ENCODE measurements around the gene RASAL3. TPM values are rescaled to one million over a fixed set of nuclear protein-coding genes. Genes with fewer than 3 reads are reported as not detected.

RASAL3 gene
- total and polyA plus RNA-seq, 2 of the 8 experiments (the other 6 are each of a cell fraction or from before 2014, with no cell fraction given): 0.19 to 0.63 TPM

DNA sequence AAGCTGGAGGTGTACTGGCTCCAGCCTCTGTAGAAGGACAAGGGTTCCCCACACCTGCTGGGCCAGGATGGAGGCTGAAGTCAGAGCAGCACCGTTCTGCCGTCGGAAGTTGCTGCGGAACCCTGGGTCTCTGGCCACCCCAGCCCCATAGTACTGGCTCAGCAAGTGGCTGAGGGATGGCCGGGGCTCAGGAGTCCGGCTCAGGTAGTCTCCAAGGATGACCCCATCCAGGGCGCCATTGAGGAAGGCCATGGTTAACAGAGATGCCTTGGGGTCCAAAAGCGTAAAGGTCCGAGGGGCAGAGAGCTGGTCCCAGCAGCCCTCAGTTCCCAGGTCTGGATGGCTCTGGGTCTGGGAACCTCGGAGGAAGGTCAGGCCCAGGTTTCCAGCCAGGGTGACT lies 11.3 kb upstream of the RASAL3 start:
- H3K23ac ChIP-seq (ENCODE audit: insufficient read length): no peak overlapping the region
- H3K4me1 ChIP-seq (replicated peaks in 1 of 4; ENCODE audit: control insufficient read depth in 3 of 4, insufficient read depth in 4 of 4, low read length in 3 of 4): no peaks in the 10 kb centered on the region
- no peak overlapping the region for H2BK5ac ChIP-seq (ENCODE audit: low read depth, low read length)
- no peaks in the 10 kb centered on the region for H4K20me1 ChIP-seq (replicated peaks in 1 of 2; ENCODE audit: control insufficient read depth in 1 of 2, insufficient read depth in 2 of 2, low read length in 2 of 2)
- H4K8ac ChIP-seq (ENCODE audit: extremely low read depth, insufficient read depth, low read length): no peak overlapping the region
- TF ChIP-seq SIX5 (IDR thresholded peaks at IDR 0.05; ENCODE audit: low read depth, low read length) (no peak), RBBP5 (IDR thresholded peaks at IDR 0.05; ENCODE audit: borderline replicate concordance, low read depth, low read length) (no peak), BCL11A (IDR thresholded peaks at IDR 0.05; ENCODE audit: low read depth in 2 of 2, low read length in 2 of 2) (no peak), TAF1 (IDR thresholded peaks at IDR 0.05; ENCODE audit: low read depth, low read length) (no peak), PHF8 (conservative IDR thresholded peaks at IDR 0.05; ENCODE audit: low read depth, low read length) (no peak), TEAD4 (IDR thresholded peaks at IDR 0.05; ENCODE audit: low read depth, low read length) (no peak), BACH1 (IDR thresholded peaks at IDR 0.05; ENCODE audit: low read length) (no peak), SAP30 (IDR thresholded peaks at IDR 0.05; ENCODE audit: insufficient read depth, insufficient replicate concordance, low read length) (no peak), E2F6 (IDR thresholded peaks at IDR 0.05) (no peak), GTF2F1 (IDR thresholded peaks at IDR 0.05; ENCODE audit: borderline replicate concordance, low read depth, low read length) (no peak), YY1 (IDR thresholded peaks at IDR 0.05; ENCODE audit: low read depth, low read length) (no peak), CBX5 (IDR thresholded peaks at IDR 0.05; ENCODE audit: low read depth, low read length) (no peak), TBP (IDR thresholded peaks at IDR 0.05; ENCODE audit: low read depth, low read length) (no peak), POLR2A (IDR thresholded peaks at IDR 0.05; ENCODE audit: control extremely low read depth in 1 of 2, low read depth in 2 of 2, low read length in 2 of 2) (no peak), KDM4A (IDR thresholded peaks at IDR 0.05; ENCODE audit: low read depth, low read length, severe bottlenecking) (no peak), CEBPB (IDR thresholded peaks at IDR 0.05; ENCODE audit: low read depth, low read length) (no peak)
- POLR2A ChIA-PET (ENCODE audit: partially characterized antibody): no interaction called here
- no peak overlapping the region for H2AK5ac ChIP-seq (ENCODE audit: low read depth, low read length)
- H3K4me2 ChIP-seq (ENCODE audit: insufficient read depth in 1 of 2, low read depth in 2 of 2, low read length in 2 of 2): no peak overlapping the region
- H2BK20ac ChIP-seq (ENCODE audit: low read length): no peak overlapping the region
- H2AFZ ChIP-seq (ENCODE audit: low read length): no peak overlapping the region
- no peaks in the 10 kb centered on the region for H3K23me2 ChIP-seq (ENCODE audit: low read depth, low read length)
- H3K4ac ChIP-seq (replicated peaks; ENCODE audit: insufficient read length, low read depth, low read length): no peak overlapping the region
- H2BK12ac ChIP-seq (ENCODE audit: low read depth, low read length): no peak overlapping the region
- no peak overlapping the region for H3K9ac ChIP-seq (replicated peaks in 1 of 4; ENCODE audit: extremely low read depth in 1 of 4, low read depth in 3 of 4, low read length in 3 of 4)
- H3K9me3 ChIP-seq (ENCODE audit: insufficient read depth in 2 of 2, low read depth in 1 of 2, low read length in 1 of 2): peaks cover 37 to 57% of the 10 kb centered on the region in 2 experiments; a peak in 3 of 4 replicates
- no peak overlapping the region for H2BK15ac ChIP-seq (ENCODE audit: low read length)
- H3K4me3 ChIP-seq (ENCODE audit: extremely low read depth in 1 of 4, insufficient read depth in 2 of 4, low read depth in 3 of 4, low read length in 4 of 4): no peak overlapping the region
- H3K18ac ChIP-seq (ENCODE audit: extremely low read depth, low read length): no peak overlapping the region
- 93% methylated on average over 6 of the region's 10 CpGs; no CpG with 5 or more reads in 1 of the 2 experiments for WGBS, 2 experiments (ENCODE audit: extremely low coverage in 1 of 2, insufficient coverage in 1 of 2, insufficient read length in 1 of 2, insufficient replicate concordance in 2 of 2, low coverage in 1 of 2, low lambda C conversion rate in 2 of 2, missing lambda C conversion rate in 1 of 2)
- H3K27me3 ChIP-seq (replicated peaks in 1 of 4; ENCODE audit: control insufficient read depth in 3 of 4, extremely low read depth in 1 of 4, insufficient read depth in 3 of 4, low read length in 3 of 4): peaks cover 0 to 2% (median under 1%) of the 10 kb centered on the region in 4 experiments; a peak in 3 of 7 replicates
- H3K14ac ChIP-seq (ENCODE audit: insufficient read length): no peak overlapping the region
- CTCF ChIA-PET (ENCODE audit: partially characterized antibody): no interaction called here
- no peaks in the 10 kb centered on the region for H3K79me1 ChIP-seq (ENCODE audit: low read depth, low read length)
- no peak overlapping the region for H2BK120ac ChIP-seq (replicated peaks; ENCODE audit: low read depth, low read length)
- H4K91ac ChIP-seq (replicated peaks; ENCODE audit: insufficient read length, low read length): no peak overlapping the region
- no peak overlapping the region for H3K27ac ChIP-seq (ENCODE audit: low read depth, low read length)
- no peak overlapping the region for H4K5ac ChIP-seq (ENCODE audit: insufficient read length, low read depth, low read length)
- no peaks in the 10 kb centered on the region for H3K36me3 ChIP-seq (ENCODE audit: control insufficient read depth in 2 of 4, insufficient read depth in 4 of 4, low read length in 3 of 4)
- no peak for DNase-seq (ENCODE audit: low read depth in 1 of 2, low spot score in 2 of 2)
- H3K56ac ChIP-seq (replicated peaks; ENCODE audit: insufficient read length, low read depth, low read length): no peak overlapping the region
- no peak for FAIRE-seq
- H3K79me2 ChIP-seq (ENCODE audit: control insufficient read depth in 1 of 2, insufficient read depth in 2 of 2, low read length in 2 of 2): no peaks in the 10 kb centered on the region

Measured in H1 (cell line).